ENCODE results near the gene DDTL. TPM values are rescaled to one million over a fixed set of nuclear protein-coding genes. Genes with fewer than 3 reads are reported as not detected.

DDTL gene
- total RNA-seq, 1 experiment from 2014 or later = 5.8 TPM

- TF ChIP-seq PRRX2 (CRISPR knock-in tag; IDR thresholded peaks at IDR 0.05) = no peak
- no peak for TF ChIP-seq EMX1 (CRISPR knock-in tag; IDR thresholded peaks at IDR 0.05)
- TF ChIP-seq, protein P1, sequence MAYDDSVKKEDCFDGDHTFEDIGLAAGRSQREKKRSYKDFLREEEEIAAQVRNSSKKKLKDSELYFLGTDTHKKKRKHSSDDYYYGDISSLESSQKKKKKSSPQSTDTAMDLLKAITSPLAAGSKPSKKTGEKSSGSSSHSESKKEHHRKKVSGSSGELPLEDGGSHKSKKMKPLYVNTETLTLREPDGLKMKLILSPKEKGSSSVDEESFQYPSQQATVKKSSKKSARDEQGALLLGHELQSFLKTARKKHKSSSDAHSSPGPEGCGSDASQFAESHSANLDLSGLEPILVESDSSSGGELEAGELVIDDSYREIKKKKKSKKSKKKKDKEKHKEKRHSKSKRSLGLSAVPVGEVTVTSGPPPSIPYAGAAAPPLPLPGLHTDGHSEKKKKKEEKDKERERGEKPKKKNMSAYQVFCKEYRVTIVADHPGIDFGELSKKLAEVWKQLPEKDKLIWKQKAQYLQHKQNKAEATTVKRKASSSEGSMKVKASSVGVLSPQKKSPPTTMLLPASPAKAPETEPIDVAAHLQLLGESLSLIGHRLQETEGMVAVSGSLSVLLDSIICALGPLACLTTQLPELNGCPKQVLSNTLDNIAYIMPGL (CRISPR knock-in tag; IDR thresholded peaks at IDR 0.05) = no peak
- TF ChIP-seq, protein P2, sequence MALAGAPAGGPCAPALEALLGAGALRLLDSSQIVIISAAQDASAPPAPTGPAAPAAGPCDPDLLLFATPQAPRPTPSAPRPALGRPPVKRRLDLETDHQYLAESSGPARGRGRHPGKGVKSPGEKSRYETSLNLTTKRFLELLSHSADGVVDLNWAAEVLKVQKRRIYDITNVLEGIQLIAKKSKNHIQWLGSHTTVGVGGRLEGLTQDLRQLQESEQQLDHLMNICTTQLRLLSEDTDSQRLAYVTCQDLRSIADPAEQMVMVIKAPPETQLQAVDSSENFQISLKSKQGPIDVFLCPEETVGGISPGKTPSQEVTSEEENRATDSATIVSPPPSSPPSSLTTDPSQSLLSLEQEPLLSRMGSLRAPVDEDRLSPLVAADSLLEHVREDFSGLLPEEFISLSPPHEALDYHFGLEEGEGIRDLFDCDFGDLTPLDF (CRISPR knock-in tag; IDR thresholded peaks at IDR 0.05) = no peak
- no peak for TF ChIP-seq ZSCAN18 (CRISPR knock-in tag; IDR thresholded peaks at IDR 0.05)
- TF ChIP-seq SP1 (CRISPR knock-in tag; conservative IDR thresholded peaks at IDR 0.05) = no peak
- TF ChIP-seq, protein P3, sequence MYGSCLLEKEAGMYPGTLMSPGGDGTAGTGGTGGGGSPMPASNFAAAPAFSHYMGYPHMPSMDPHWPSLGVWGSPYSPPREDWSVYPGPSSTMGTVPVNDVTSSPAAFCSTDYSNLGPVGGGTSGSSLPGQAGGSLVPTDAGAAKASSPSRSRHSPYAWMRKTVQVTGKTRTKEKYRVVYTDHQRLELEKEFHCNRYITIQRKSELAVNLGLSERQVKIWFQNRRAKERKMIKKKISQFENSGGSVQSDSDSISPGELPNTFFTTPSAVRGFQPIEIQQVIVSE (CRISPR knock-in tag; IDR thresholded peaks at IDR 0.05; ENCODE audit: borderline replicate concordance) = no peak
- no peak for TF ChIP-seq ZNF317 (CRISPR knock-in tag; IDR thresholded peaks at IDR 0.05; ENCODE audit: borderline replicate concordance, low read depth)
- no peak for TF ChIP-seq FOXJ3 (CRISPR knock-in tag; IDR thresholded peaks at IDR 0.05; ENCODE audit: borderline replicate concordance)
- TF ChIP-seq NFATC4 (CRISPR knock-in tag; IDR thresholded peaks at IDR 0.05) = no peak
- TF ChIP-seq USF2 (CRISPR knock-in tag; IDR thresholded peaks at IDR 0.05) = no peak
These were observed 35.6 kb downstream of the DDTL start (continued) for GRCh38 chr22:24002272-24002671.

- DNase-seq (ENCODE audit: low spot score) = no peak
- no peaks in the 10 kb centered on the region for H3K36me3 Mint-ChIP-seq
- peaks cover 5% of the 10 kb centered on the region for H3K4me1 Mint-ChIP-seq
- no peak for ATAC-seq
- no peak overlapping the region for H3K27ac Mint-ChIP-seq
- POLR2A ChIA-PET = no interaction called here
- TF ChIP-seq JAZF1 (CRISPR knock-in tag; IDR thresholded peaks at IDR 0.05) = no peak
- TF ChIP-seq OVOL2 (CRISPR knock-in tag; IDR thresholded peaks at IDR 0.05; ENCODE audit: borderline replicate concordance) = no peak
- no peak for TF ChIP-seq ELF4 (CRISPR knock-in tag; IDR thresholded peaks at IDR 0.05; ENCODE audit: low read depth)
- TF ChIP-seq, protein P1 (CRISPR knock-in tag; IDR thresholded peaks at IDR 0.05) = no peak
- TF ChIP-seq PRRX2 (CRISPR knock-in tag; IDR thresholded peaks at IDR 0.05) = no peak
- peaks cover 11% of the 10 kb centered on the region for H3K27me3 Mint-ChIP-seq (ENCODE audit: low read depth)
- H3K4me3 Mint-ChIP-seq = no peak overlapping the region
- CTCF ChIA-PET = interaction anchor here (1.1 kb wide), 1 partner anchor 172 kb away, joined by 3 read pairs; no protein-coding TSS in a partner anchor
- no peaks in the 10 kb centered on the region for H3K9me3 Mint-ChIP-seq
These were observed 36.2 kb downstream of the DDTL start for GRCh38 chr22:24002851-24003250.

GRCh38 chr22:24003887-24004286 lies 37.2 kb downstream of the DDTL start:
- Mint-ChIP-seq H3K36me3 (no peaks in the 10 kb centered on the region), H3K27ac (no peak overlapping the region), H3K27me3 (ENCODE audit: low read depth) (peaks cover 13% of the 10 kb centered on the region), H3K9me3 (no peaks in the 10 kb centered on the region), H3K4me3 (no peak overlapping the region), H3K4me1 (peaks cover 5% of the 10 kb centered on the region)
- ATAC-seq = no peak
- no peak for DNase-seq (ENCODE audit: low spot score)
- CTCF ChIA-PET = interaction anchor here (0.6 to 1.1 kb wide), 2 partner anchors 132 to 171 kb away, joined by 3 to 4 read pairs; no protein-coding TSS in a partner anchor
- POLR2A ChIA-PET = no interaction called here
- TF ChIP-seq CBFB (CRISPR knock-in tag; IDR thresholded peaks at IDR 0.05; ENCODE audit: low read depth) = no peak
- TF ChIP-seq ESRRA (CRISPR knock-in tag; IDR thresholded peaks at IDR 0.05; ENCODE audit: borderline replicate concordance) = no peak
- TF ChIP-seq, protein P4, sequence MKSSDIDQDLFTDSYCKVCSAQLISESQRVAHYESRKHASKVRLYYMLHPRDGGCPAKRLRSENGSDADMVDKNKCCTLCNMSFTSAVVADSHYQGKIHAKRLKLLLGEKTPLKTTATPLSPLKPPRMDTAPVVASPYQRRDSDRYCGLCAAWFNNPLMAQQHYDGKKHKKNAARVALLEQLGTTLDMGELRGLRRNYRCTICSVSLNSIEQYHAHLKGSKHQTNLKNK (CRISPR knock-in tag; IDR thresholded peaks at IDR 0.05) = no peak
- TF ChIP-seq, protein P5, sequence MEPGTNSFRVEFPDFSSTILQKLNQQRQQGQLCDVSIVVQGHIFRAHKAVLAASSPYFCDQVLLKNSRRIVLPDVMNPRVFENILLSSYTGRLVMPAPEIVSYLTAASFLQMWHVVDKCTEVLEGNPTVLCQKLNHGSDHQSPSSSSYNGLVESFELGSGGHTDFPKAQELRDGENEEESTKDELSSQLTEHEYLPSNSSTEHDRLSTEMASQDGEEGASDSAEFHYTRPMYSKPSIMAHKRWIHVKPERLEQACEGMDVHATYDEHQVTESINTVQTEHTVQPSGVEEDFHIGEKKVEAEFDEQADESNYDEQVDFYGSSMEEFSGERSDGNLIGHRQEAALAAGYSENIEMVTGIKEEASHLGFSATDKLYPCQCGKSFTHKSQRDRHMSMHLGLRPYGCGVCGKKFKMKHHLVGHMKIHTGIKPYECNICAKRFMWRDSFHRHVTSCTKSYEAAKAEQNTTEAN (CRISPR knock-in tag; IDR thresholded peaks at IDR 0.05) = no peak
- TF ChIP-seq, protein P6, sequence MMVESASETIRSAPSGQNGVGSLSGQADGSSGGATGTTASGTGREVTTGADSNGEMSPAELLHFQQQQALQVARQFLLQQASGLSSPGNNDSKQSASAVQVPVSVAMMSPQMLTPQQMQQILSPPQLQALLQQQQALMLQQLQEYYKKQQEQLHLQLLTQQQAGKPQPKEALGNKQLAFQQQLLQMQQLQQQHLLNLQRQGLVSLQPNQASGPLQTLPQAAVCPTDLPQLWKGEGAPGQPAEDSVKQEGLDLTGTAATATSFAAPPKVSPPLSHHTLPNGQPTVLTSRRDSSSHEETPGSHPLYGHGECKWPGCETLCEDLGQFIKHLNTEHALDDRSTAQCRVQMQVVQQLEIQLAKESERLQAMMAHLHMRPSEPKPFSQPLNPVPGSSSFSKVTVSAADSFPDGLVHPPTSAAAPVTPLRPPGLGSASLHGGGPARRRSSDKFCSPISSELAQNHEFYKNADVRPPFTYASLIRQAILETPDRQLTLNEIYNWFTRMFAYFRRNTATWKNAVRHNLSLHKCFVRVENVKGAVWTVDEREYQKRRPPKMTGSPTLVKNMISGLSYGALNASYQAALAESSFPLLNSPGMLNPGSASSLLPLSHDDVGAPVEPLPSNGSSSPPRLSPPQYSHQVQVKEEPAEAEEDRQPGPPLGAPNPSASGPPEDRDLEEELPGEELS (CRISPR knock-in tag; IDR thresholded peaks at IDR 0.05) = no peak
- TF ChIP-seq, protein P7, sequence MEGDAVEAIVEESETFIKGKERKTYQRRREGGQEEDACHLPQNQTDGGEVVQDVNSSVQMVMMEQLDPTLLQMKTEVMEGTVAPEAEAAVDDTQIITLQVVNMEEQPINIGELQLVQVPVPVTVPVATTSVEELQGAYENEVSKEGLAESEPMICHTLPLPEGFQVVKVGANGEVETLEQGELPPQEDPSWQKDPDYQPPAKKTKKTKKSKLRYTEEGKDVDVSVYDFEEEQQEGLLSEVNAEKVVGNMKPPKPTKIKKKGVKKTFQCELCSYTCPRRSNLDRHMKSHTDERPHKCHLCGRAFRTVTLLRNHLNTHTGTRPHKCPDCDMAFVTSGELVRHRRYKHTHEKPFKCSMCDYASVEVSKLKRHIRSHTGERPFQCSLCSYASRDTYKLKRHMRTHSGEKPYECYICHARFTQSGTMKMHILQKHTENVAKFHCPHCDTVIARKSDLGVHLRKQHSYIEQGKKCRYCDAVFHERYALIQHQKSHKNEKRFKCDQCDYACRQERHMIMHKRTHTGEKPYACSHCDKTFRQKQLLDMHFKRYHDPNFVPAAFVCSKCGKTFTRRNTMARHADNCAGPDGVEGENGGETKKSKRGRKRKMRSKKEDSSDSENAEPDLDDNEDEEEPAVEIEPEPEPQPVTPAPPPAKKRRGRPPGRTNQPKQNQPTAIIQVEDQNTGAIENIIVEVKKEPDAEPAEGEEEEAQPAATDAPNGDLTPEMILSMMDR (IDR thresholded peaks at IDR 0.05) = no peak
